BJ (cell line): ENCODE data around the gene RPL28. TPM values are rescaled to one million over a fixed set of nuclear protein-coding genes. Genes with fewer than 3 reads are reported as not detected.

ENCODE experiments used
- CTCF ChIA-PET: fragments of 350-600 bp; formaldehyde crosslinking; extraction: SDS; loops from one replicate; lab custom pipeline; 2021; ENCODE audit warnings: antibody characterized with exemption, inconsistent platforms; lab: Yijun Ruan, JAX
- POLR2A ChIA-PET: fragments of 300-600 bp; sonication (Branson Sonifier 250); formaldehyde crosslinking; extraction: SDS; loops from one replicate; lab custom pipeline; 2021; ENCODE audit warnings: antibody characterized with exemption; lab: Charles Lee
- DNase-seq: peaks from one replicate; pipeline ENCODE4 v3.0.0-alpha.2; 2011; ENCODE audit warnings: low read depth
- H3K27me3 ChIP-seq: 2 replicates; pipeline ENCODE4 v1.6.0; 2011; ENCODE audit warnings: low read length; ENCODE audit not compliant: control insufficient read depth, insufficient read depth
- H3K36me3 ChIP-seq: 2 replicates; pipeline ENCODE4 v1.5.1; 2011; ENCODE audit warnings: low read length; ENCODE audit not compliant: control insufficient read depth, insufficient read depth
- H3K4me3 ChIP-seq: 2 replicates; pipeline ENCODE4 v1.5.1; 2011; ENCODE audit warnings: low read depth, mild to moderate bottlenecking, control low read depth, low read length
- CTCF ChIP-seq: IDR thresholded peaks from 2 replicates; pipeline ENCODE4 v1.5.1; 2011; ENCODE audit warnings: low read depth, mild to moderate bottlenecking, control low read depth, inconsistent platforms, low read length, moderate library complexity; ENCODE audit not compliant: insufficient read depth
- polyA plus RNA-seq: library from polyadenylated mRNA; depleted of rRNA; stranded (reverse); fragments of >200 nt; gene quantifications from 2 replicates; pipeline ENCODE4 v1.2.3, GENCODE V29; 2011

The RPL28 gene
- polyA plus RNA-seq, 1 experiment, result 838 TPM

- no peak for TF ChIP-seq CTCF
- CTCF ChIA-PET, result interaction anchor here (0.6 to 0.8 kb wide), 2 partner anchors 131 to 1539 kb away, joined by 3 read pairs; no protein-coding TSS in a partner anchor
Observed at GRCh38 chr19:55423225-55424005, 37.7 kb downstream of the RPL28 start.

GRCh38 chr19:55424518-55424917 is 38.8 kb downstream of the RPL28 start:
- POLR2A ChIA-PET, result no interaction called here

More at GRCh38 chr19:55423225-55424005, 37.7 kb downstream of the RPL28 start:
- no peaks in the 10 kb centered on the region for H3K36me3 ChIP-seq
- DNase-seq, result no peak
- POLR2A ChIA-PET, result no interaction called here
- peaks cover 6% of the 10 kb centered on the region for H3K27me3 ChIP-seq
- H3K4me3 ChIP-seq, result no peak overlapping the region

GRCh38 chr19:55426042-55426441 is 40.3 kb downstream of the RPL28 start:
- ChIA-PET CTCF (interaction anchor here (0.6 to 2.0 kb wide), 3 partner anchors 8 to 193 kb away, joined by 4 to 7 read pairs (median 5); no protein-coding TSS in a partner anchor), POLR2A (no interaction called here)
- DNase-seq, result no peak
- no peaks in the 10 kb centered on the region for H3K36me3 ChIP-seq
- TF ChIP-seq CTCF, result no peak
- H3K27me3 ChIP-seq, result peaks cover 6% of the 10 kb centered on the region
- H3K4me3 ChIP-seq, result no peak overlapping the region

More at GRCh38 chr19:55424518-55424917, 38.8 kb downstream of the RPL28 start:
- no peak for DNase-seq
- Histone ChIP-seq H3K27me3 (peaks cover 6% of the 10 kb centered on the region), H3K4me3 (no peak overlapping the region), H3K36me3 (no peaks in the 10 kb centered on the region)
- CTCF ChIA-PET, result interaction anchor here (0.6 to 2.0 kb wide), 4 partner anchors 13 to 123 kb away, joined by 3 to 9 read pairs (median 3); no protein-coding TSS in a partner anchor
- no peak for TF ChIP-seq CTCF

- no peak for DNase-seq
- Histone ChIP-seq H3K27me3 (no peaks in the 10 kb centered on the region; the same call in 1 of the 2 replicates), H3K36me3 (no peaks in the 10 kb centered on the region), H3K4me3 (no peak overlapping the region)
- ChIA-PET CTCF (no interaction called here), POLR2A (no interaction called here)
- TF ChIP-seq CTCF, result no peak
Observed at GRCh38 chr19:55431183-55431582, 45.5 kb downstream of the RPL28 start.

- ChIA-PET POLR2A (no interaction called here), CTCF (interaction anchor here (0.8 kb wide), 1 partner anchor 15 kb away, joined by 3 read pairs; no protein-coding TSS in a partner anchor)
- Histone ChIP-seq H3K27me3 (no peaks in the 10 kb centered on the region), H3K36me3 (no peaks in the 10 kb centered on the region), H3K4me3 (no peak overlapping the region)
- DNase-seq, result no peak
- no peak for TF ChIP-seq CTCF
Observed at GRCh38 chr19:55432241-55432959, 46.7 kb downstream of the RPL28 start.
